Kidney (tissue), 14 donors: ENCODE data around the gene APC2. TPM values are rescaled to one million over a fixed set of nuclear protein-coding genes. Genes with fewer than 3 reads are reported as not detected.

ENCODE experiments used
- DNase-seq, 5 donors: peaks; one replicate each; pipeline ENCODE4 v3.0.0-alpha.2; 2013 to 2020
- FAIRE-seq: peaks from 2 replicates; lab custom pipeline; 2012; peaks lifted over from hg19 to GRCh38; lab: Jason Lieb, UNC
- H3K27ac ChIP-seq, 2 donors: one replicate each; pipeline ENCODE4 v1.7.0; 2013; ENCODE audit warnings: low read depth in 2 of 2, low read length in 2 of 2, inconsistent platforms in 1 of 2
- H3K27me3 ChIP-seq: one replicate; pipeline ENCODE4 v1.7.1; 2013; ENCODE audit warnings: low read length, inconsistent platforms; ENCODE audit not compliant: control insufficient read depth, insufficient read depth
- H3K36me3 ChIP-seq, 3 donors: one replicate each; pipeline versions ENCODE4 v1.7.0 to v1.7.1; 2013; ENCODE audit warnings: low read length in 3 of 3, control low read depth in 1 of 3, inconsistent platforms in 1 of 3; ENCODE audit not compliant: insufficient read depth in 3 of 3, control insufficient read depth in 2 of 3
- H3K4me1 ChIP-seq, 3 donors: one replicate each; pipeline versions ENCODE4 v1.7.0 to v1.7.1; 2013; ENCODE audit warnings: low read length in 3 of 3, inconsistent platforms in 1 of 3, low read depth in 1 of 3; ENCODE audit not compliant: control insufficient read depth in 2 of 3, insufficient read depth in 2 of 3
- H3K4me3 ChIP-seq, 3 donors: one replicate each; pipeline versions ENCODE4 v1.7.0 to v1.8.1; 2013; ENCODE audit warnings: low read length in 3 of 3, control low read depth in 1 of 3, inconsistent platforms in 1 of 3
- H3K9ac ChIP-seq, 3 donors: one replicate each; pipeline versions ENCODE4 v1.7.0 to v1.7.1; 2013; ENCODE audit warnings: low read length in 3 of 3, control low read depth in 1 of 3, inconsistent platforms in 1 of 3
- H3K9me3 ChIP-seq, 3 donors: one replicate each; pipeline versions ENCODE4 v1.7.0 to v1.7.1; 2013; ENCODE audit warnings: low read length in 3 of 3, control low read depth in 1 of 3, inconsistent platforms in 1 of 3; ENCODE audit not compliant: control insufficient read depth in 2 of 3, insufficient read depth in 1 of 3
- intact Hi-C: fragments of 100-400 bp; cut with DNase I; formaldehyde crosslinking; loops from one replicate; pipeline ENCODE4 v1.11.1; 2022
- polyA plus RNA-seq: library from polyadenylated mRNA; stranded (reverse); fragments of 350-450 nt; fragmentation: Illumina TruSeq; extraction: RNeasy Lipid Tissue Mini Kit (QIAGEN cat#74804); gene quantifications from one replicate; pipeline ENCODE4 v1.2.3, GENCODE V29; 2014; ENCODE audit warnings: low read depth, low replicate concordance; ENCODE audit not compliant: insufficient read depth
- total RNA-seq: library from RNA; stranded (reverse); fragmentation: NEBNext Ultra II Directional; extraction: Animal tissue kit (Norgen Biotek cat#: 25700); gene quantifications from one replicate; pipeline ENCODE4 v1.2.1, GENCODE V29; 2021
- TF ChIP-seq, protein P1 (sequence below): IDR thresholded peaks from 3 replicates; pipeline ENCODE4 v1.5.1; 2012; ENCODE audit warnings: mild to moderate bottlenecking, moderate library complexity, borderline replicate concordance; ENCODE audit not compliant: insufficient read depth; ENCODE audit errors: extremely low read depth
- donor health status: control.
- donor health status: control.
- donor health status: control.
- donor health status: control.
- donor health status: control.
- donor health status: DM: yes; HTN: yes; CAD: no.
- donor health status: Normal renal cell carcinoma (clear cell type).

Gene APC2
- total and polyA plus RNA-seq, 2 donors from 2014 or later, result 0.25 TPM; not detected in 1

DNA sequence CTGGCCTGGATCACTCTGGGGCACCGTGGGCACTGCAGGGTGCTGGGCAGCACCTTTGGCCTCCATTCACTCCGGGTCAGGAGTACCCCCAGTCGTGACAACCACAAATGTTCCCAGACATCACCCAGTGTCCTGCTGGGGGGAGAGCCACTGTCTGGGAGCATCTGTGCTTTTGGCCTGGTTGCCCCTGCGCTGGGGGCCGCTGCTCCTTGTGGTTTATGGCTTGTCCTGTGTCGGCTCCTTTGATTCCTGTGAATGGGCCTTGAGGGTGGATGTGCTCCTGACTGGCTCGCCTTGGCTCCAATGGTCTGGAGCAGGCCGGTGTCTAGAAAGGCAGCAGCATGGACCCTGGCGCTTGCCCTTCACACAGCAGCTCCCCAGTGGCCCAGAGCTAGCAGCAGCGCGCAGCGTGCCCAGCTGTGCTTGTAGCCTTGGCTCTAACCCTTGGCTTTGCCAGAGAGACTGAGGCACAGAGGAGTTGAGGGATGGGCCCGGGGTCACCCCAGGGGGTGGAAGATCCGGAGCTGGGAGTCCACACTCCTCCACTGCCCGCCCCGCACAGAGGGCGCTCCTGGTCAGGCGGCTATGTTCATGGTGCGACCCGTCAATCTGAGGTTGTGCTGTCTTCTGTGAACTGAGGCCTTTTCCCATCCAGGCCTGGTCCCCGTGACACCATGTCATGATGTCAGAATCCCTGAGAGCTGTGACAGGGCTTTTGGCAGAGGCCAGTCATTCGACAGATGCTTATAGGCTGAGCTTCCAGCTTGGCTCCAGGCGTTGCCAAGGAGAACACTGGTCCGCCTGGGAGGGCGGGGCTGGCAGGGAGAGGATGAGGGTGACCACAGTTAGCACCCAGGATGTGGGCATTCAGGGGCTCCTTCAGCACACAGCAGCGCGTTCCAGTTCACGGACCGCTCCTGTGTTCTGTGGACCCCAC is 38.4 kb upstream of the APC2 start:
- intact Hi-C loops, result no loop called here
- peak in 1 of 5 donors; percentile 85 for DNase-seq
- Histone ChIP-seq H3K36me3 (no peaks in the 10 kb centered on the region), H3K4me1 (peaks cover 3 to 68% (median 48%) of the 10 kb centered on the region in 3 donors), H3K27ac (peak overlapping the region; percentile 48 to 60), H3K9ac (peak overlapping the region in 1 of 3 donors; percentile 1), H3K4me3 (no peak overlapping the region), H3K27me3 (no peaks in the 10 kb centered on the region), H3K9me3 (no peaks in the 10 kb centered on the region)
- TF ChIP-seq, protein P1, sequence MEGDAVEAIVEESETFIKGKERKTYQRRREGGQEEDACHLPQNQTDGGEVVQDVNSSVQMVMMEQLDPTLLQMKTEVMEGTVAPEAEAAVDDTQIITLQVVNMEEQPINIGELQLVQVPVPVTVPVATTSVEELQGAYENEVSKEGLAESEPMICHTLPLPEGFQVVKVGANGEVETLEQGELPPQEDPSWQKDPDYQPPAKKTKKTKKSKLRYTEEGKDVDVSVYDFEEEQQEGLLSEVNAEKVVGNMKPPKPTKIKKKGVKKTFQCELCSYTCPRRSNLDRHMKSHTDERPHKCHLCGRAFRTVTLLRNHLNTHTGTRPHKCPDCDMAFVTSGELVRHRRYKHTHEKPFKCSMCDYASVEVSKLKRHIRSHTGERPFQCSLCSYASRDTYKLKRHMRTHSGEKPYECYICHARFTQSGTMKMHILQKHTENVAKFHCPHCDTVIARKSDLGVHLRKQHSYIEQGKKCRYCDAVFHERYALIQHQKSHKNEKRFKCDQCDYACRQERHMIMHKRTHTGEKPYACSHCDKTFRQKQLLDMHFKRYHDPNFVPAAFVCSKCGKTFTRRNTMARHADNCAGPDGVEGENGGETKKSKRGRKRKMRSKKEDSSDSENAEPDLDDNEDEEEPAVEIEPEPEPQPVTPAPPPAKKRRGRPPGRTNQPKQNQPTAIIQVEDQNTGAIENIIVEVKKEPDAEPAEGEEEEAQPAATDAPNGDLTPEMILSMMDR, result no peak
- FAIRE-seq, result no peak

DNA sequence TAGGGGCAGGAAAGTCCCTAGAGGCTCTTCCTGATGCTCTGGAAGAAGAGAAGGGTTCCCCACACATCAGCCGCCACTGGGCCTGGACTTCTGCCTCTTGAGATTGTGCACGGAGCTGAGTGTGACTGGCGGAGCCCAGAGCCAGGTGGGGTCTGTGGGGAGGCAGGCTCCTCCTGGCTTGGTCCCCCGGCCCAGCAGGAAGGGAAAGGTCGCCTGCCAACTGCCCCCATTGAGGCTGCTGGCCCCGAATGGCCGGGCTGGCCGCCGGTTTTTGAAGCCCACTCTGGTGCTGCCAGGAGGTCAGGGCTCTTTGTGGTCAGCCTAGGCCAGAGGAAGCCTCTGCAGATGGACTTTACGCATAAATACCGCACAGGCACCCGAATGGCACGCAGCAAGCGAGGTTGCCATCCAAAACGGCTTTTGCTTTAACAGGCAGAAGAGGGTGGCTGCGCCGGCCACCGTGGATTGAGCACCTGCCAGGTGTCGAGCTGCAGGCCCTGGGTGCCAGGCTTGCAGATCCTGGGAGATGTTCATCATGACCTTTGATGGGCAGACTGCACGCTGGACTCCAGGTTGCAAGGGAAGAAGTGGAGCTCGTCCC is 37.5 kb upstream of the APC2 start:
- DNase-seq, result no peak

DNA sequence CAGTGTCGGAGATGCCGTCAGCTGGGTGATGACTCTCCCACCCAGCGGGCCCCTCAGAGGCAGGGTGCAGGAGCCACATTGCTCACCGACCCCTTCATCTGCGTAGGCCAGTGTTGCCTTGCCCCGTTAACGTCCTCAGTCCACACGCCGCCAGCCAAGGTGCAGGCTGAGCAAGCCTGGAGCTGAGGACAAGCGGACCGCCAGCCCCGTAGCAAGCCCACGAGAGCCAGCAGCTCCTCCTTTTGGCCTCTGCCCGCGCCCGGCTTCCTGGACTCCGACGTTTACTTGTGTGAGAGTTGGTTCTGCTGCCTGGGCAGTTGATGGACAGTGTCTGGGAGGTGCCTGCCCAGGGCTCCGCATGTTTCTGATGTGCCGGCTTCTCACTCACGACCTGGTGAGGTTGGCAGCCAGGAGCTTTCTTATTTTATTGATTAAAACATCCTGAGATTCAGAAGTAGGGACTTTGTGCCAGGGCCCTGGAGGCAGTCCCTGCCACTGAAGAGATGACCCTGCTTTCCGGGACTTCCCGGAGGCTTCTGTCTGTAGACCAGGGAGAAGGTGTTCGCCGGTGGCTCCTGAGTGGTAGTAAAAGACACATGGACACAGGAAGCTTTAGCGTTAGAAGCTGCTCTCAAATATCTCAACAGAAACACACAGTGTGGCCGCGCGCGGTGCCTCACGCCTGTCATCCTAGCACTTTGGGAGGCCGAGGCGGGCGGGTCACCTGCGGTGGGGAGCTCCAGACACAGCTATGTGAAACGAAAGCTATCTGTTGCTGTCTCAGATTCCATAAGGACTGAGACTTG is 36.7 kb upstream of the APC2 start:
- Histone ChIP-seq H3K36me3 (no peaks in the 10 kb centered on the region), H3K9ac (peak overlapping the region in 1 of 3 donors; percentile 23), H3K9me3 (no peaks in the 10 kb centered on the region), H3K4me3 (no peak overlapping the region), H3K27me3 (no peaks in the 10 kb centered on the region), H3K27ac (peak overlapping the region; percentile 32 to 41), H3K4me1 (peaks cover 3 to 82% (median 63%) of the 10 kb centered on the region in 3 donors)
- DNase-seq, result peak in 1 of 5 donors; percentile 50
- no peak for FAIRE-seq
- intact Hi-C loops, result no loop called here
- TF ChIP-seq, protein P1, result no peak

More for the DNA sequence above, 37.5 kb upstream of the APC2 start:
- H3K27me3 ChIP-seq, result no peaks in the 10 kb centered on the region
- H3K4me1 ChIP-seq, result peaks cover 3 to 75% (median 57%) of the 10 kb centered on the region in 3 donors
- peak overlapping the region in 1 of 2 donors; percentile 48 for H3K27ac ChIP-seq
- no peak overlapping the region for H3K4me3 ChIP-seq
- intact Hi-C loops, result no loop called here
- H3K9ac ChIP-seq, result peak overlapping the region in 1 of 3 donors; percentile 26
- TF ChIP-seq, protein P1, result no peak
- no peaks in the 10 kb centered on the region for H3K9me3 ChIP-seq
- no peaks in the 10 kb centered on the region for H3K36me3 ChIP-seq
- FAIRE-seq, result no peak
